Cardiac fibroblast (primary cell): Measurements from ENCODE around the gene CELF6.

Source experiments
- DNase-seq, 2 donors: peaks; one replicate each; pipeline versions ENCODE4 v3.0.0 to v3.0.0-alpha.2; 2010; ENCODE audit warnings: low read depth in 2 of 2
- H3K4me3 ChIP-seq, 2 donors: replicated peaks in 1 of 2; 1 replicate in 1 of 2; 2 replicates in 1 of 2; pipeline ENCODE4 v1.5.1; 2011; ENCODE audit warnings: low read depth in 2 of 2, low read length in 2 of 2, mild to moderate bottlenecking in 2 of 2, moderate library complexity in 1 of 2
- TF ChIP-seq, protein P1 (sequence below): IDR thresholded peaks from one replicate; pipeline ENCODE4 v1.5.1; 2011; ENCODE audit warnings: low read depth, mild to moderate bottlenecking, low read length, inconsistent platforms

The CELF6 gene

DNA sequence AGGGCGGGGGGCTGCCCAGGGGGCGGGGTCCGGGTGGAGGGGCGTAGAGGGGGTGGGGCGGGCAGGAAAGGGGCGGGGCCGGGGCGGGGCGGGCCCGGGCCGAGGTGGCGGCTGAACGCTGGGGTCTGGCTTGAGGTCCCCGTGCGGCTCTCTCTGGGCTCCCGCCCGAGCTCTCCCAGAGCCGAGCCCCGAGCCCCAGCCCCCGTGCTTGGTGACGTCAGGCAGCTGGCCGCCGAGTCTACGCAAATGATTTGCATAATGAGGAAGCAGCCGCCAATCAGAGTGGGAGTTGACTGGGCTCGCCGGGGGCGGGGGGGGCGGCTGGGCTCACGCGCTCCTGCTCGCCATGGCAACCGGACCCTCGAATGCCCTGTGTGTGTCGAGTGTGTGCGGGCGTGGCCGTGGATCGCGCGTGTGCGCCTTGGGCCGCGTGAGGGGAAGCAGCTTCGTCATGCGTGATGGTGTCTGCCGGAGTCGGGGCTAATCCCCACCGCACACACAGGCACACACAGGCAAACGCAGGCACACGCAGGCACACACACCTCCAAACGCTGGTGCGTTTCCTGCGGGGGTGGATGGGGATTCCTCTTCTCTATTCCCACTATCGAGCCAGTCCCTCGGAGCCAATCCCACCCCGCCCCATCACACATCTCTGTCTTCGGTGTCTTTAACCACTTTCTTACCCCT is at the start of gene CELF6:
Gene CELF6 (minus strand): TSS at position 173 of the 687 bp plus-strand sequence. CDS start 283 bp downstream, outside the sequence.
- TF ChIP-seq, protein P1, sequence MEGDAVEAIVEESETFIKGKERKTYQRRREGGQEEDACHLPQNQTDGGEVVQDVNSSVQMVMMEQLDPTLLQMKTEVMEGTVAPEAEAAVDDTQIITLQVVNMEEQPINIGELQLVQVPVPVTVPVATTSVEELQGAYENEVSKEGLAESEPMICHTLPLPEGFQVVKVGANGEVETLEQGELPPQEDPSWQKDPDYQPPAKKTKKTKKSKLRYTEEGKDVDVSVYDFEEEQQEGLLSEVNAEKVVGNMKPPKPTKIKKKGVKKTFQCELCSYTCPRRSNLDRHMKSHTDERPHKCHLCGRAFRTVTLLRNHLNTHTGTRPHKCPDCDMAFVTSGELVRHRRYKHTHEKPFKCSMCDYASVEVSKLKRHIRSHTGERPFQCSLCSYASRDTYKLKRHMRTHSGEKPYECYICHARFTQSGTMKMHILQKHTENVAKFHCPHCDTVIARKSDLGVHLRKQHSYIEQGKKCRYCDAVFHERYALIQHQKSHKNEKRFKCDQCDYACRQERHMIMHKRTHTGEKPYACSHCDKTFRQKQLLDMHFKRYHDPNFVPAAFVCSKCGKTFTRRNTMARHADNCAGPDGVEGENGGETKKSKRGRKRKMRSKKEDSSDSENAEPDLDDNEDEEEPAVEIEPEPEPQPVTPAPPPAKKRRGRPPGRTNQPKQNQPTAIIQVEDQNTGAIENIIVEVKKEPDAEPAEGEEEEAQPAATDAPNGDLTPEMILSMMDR: no peak
- peak within 1 kb of the TSS; percentile 49 to 62 for H3K4me3 ChIP-seq
- DNase-seq: peak; percentile 67 to 85

- H3K4me3 ChIP-seq: no peak overlapping the region
- TF ChIP-seq, protein P1: no peak
- DNase-seq: peak in 1 of 2 donors; percentile 23
Observed at GRCh38 chr15:72368899-72369298, 48.9 kb upstream of the CELF6 start.

DNA sequence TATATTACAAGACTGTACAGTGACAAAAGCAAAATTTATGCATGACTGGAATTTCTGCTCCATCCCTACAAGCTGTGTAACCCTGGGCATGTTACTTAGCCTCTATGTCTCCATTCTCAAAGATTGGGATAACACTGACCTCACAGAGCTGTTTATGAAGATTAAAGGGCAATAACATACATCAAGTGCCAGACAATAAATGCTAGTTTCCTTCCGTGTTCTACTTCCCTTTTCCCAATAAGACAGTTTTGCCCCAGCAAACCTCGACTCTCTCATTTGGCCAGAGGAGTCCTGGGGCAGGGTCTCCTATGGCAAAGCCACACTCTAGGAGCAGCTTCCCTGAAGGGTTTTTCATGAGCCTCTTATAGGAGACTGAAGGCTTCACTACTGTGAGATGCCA is 48.4 kb upstream of the CELF6 start:
- TF ChIP-seq, protein P1: no peak
- no peak for DNase-seq
- H3K4me3 ChIP-seq: no peak overlapping the region

GRCh38 chr15:72365844-72366243 is 45.9 kb upstream of the CELF6 start:
- TF ChIP-seq, protein P1: no peak
- H3K4me3 ChIP-seq: no peak overlapping the region
- DNase-seq: no peak

GRCh38 chr15:72361176-72361575 is 41.2 kb upstream of the CELF6 start:
- no peak overlapping the region for H3K4me3 ChIP-seq
- TF ChIP-seq, protein P1: no peak
- no peak for DNase-seq

- TF ChIP-seq, protein P1: no peak
- DNase-seq: peak; percentile 70 to 84
- no peak overlapping the region for H3K4me3 ChIP-seq
Observed at GRCh38 chr15:72358650-72359171, 38.8 kb upstream of the CELF6 start.
